GM19438 (cell line): ENCODE results near the gene ANO2.

ENCODE experiments used
- ATAC-seq: cut with Tn5 transposase; IDR thresholded peaks from one replicate; pipeline ENCODE4 v1.9.1; 2021; ENCODE audit warnings: low read depth; ENCODE audit not compliant: unreplicated experiment

The ANO2 gene

DNA sequence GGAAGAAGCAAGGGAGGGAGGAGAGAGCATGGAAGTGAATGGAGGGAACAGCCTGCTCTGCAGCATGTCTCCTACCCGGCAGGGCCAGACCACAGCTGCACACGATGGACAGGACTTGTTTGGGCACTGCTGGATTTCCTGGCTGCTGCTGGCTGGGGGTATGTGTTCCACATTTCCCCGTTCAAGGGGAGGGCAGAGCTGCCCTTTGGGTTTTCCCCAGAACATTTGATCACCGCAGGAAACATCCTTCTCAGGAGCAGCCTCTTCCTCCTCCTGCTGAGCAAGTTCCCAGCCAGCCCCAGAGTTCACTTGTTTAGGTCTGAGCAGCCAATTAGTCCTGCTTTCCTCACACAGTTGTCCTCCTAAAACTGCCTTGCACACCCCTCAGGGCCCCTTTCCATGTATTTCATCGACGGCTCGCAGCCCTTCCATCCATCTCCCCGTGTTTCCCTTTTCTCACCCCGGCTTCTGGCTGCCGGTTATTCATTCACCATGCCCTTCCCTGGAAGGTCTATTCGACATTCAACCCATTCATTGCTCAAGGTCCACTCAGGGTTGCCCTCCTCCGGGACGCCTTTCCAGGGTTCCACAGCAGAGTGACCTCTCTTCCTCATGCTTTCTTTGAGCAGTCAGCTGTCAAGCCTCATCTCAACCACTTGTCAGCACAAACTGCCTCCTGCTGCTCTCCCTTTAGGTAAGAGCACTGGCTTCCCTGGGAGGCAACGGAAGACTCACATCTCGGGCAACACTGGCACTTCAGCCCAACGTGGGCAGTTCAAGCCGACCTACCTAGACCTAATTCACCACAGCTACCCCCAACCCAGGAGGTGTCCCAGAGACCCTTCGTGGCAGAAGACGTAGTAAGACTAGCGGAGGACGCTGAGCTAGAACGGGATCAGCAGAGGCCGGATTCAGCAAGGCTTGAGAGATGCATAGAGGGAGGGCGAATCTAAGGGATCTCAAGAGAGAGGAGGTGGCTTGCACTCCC lies 20.1 kb upstream of the ANO2 start:
- no peak for ATAC-seq

- no peak for ATAC-seq
Measured at GRCh38 chr12:5963515-5963914, 18.5 kb upstream of the ANO2 start.

- ATAC-seq: no peak
Measured at GRCh38 chr12:5960783-5961182, 15.7 kb upstream of the ANO2 start.

- ATAC-seq: no peak
Measured at GRCh38 chr12:5956987-5957386, 11.9 kb upstream of the ANO2 start.

DNA sequence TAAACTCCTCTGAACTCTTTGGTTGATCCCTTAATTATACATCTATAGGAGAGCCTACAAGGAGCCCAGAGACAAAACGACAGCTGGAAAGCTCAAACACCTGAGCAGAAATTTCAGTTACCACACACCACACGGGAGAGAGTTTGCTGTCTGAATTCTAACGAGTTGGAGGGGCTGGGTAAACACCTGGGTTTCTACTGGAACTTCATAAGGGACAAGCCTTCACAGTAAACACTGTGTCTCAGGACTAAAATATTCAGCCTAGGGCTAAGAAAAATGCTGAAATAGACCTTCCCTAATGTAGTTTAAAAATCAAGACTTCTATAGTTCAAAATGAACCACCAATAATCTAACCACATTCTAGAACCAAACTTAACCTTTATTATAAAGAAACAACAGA lies 9.6 kb upstream of the ANO2 start:
- no peak for ATAC-seq

DNA sequence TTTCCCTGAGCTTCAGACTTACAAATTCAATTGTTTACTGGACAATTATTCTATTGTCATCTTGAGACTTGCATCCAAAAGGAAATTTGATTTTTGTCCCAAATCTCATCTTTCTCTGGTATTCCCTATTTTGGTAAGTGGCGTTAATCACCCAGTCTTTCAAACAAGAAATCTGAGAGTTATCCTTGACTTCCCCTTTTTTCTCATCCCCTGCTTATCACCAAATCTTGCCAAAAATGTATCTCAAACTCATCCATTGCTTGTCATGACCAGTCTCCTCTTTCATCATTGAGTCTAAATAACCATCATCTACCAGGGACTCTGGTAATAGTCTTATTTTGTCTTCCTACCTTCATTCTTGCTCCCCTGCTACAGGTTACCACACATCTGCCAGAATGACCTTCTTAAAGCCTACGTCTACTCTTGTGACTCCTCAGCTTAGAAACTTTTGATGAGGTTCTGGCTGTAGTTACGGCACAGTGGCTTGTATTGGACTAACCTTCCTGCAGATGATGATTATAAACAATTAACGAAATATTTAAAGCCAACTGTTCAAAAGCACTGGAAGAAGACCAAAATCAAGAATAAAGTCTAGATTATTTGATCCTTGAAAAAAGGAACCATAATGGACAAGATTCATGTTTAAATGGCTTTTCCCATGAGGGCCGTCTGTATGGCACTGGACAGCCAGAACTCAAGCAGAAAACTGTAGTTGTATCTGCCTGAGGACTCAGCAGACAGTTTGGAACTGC lies 9.0 kb upstream of the ANO2 start:
- ATAC-seq: no peak

GRCh38 chr12:5952031-5952430 lies 7.0 kb upstream of the ANO2 start:
- no peak for ATAC-seq

GRCh38 chr12:5948696-5949095 lies 3.6 kb upstream of the ANO2 start:
- ATAC-seq: no peak

- no peak for ATAC-seq
Measured at GRCh38 chr12:5947006-5947405, 1.9 kb upstream of the ANO2 start.

GRCh38 chr12:5946388-5946787 lies 1.3 kb upstream of the ANO2 start:
- no peak for ATAC-seq

DNA sequence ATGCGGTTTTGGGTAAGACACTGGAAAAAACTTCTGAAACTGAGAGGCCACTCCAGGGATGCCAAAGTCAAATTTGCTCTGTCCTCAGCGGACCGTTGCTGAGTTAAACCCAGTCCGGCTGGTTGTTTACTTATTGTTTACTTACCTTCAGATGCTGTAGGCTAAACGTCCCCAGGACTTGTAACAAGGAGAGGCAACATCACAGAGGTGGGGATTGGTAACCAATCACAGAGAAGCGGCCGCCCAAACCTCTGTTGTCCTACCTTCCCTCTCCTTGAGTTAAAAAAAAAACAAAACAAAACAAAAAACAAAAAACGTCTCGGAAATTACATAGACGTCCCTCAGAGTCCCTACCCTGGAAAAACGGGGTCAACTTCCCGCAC lies 380 bp downstream of the ANO2 start:
- ATAC-seq: no peak

- ATAC-seq: no peak
Measured at GRCh38 chr12:5944053-5944452, 1.0 kb downstream of the ANO2 start.

- ATAC-seq: no peak
Measured at GRCh38 chr12:5941907-5942306, 3.2 kb downstream of the ANO2 start.

DNA sequence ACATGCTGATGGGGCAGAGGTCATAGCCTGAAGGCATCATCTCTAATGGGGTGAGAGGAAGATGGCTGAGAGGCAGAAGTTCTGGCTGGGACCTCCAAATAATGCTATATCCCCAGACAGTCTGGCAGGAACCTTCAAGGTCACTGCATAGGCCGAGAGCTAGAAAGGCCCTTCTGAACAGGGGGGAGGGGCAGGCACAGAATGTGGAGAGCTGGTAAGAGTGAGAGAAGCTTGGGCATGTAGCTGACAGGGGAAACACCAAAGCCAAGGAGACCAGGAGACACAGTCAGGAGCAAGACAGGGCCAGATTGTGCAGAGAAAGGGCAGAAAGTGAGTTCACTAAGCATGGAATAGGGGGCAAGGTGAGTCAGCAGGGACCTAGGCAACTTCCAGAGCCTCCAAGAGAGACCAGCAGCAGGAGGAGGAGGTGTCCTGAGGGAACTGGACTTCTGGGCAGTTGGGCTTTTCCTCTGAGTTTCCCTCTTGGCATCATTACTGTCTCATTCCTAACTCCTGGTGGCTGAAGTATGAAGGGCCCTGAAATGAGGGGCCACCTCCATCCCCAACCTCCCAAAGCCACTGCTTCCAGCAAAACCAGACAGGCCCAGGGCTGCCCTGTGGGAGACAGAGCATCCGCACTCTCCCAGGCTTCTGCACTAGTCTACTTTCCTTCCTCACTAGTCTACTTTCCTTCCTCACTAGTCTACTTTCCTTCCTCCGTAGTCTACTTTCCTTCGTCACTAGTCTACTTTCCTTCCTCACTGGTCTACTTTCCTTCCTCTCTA lies 17.1 kb downstream of the ANO2 start:
- ATAC-seq: no peak

- ATAC-seq: no peak
Measured at GRCh38 chr12:5925646-5926045, 19.4 kb downstream of the ANO2 start.

- no peak for ATAC-seq
Measured at GRCh38 chr12:5924342-5924741, 20.7 kb downstream of the ANO2 start.

- no peak for ATAC-seq
Measured at GRCh38 chr12:5923751-5924150, 21.3 kb downstream of the ANO2 start.

DNA sequence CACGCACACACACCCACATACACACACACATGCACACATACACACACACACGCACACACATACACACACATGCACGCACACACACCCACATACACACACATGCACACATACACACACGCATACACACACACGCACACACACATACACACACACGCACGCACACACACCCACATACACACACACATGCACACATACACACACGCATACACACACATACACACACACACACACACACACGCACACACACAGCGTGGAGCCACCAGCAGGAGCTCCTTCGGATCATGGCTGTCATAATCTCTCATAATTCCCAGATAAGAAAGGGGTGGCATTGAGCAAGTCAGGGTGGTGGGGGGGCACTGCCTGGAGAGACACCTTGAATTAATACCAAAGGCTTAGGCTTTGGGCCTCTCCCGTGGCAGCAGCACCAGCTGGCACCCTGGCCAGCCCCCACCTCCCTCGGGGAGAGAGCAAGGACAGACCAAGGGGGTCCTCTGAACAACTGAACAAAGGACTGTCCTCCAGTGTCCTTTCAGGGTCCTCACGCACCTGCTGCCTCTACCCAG lies 21.9 kb downstream of the ANO2 start:
- ATAC-seq: no peak

DNA sequence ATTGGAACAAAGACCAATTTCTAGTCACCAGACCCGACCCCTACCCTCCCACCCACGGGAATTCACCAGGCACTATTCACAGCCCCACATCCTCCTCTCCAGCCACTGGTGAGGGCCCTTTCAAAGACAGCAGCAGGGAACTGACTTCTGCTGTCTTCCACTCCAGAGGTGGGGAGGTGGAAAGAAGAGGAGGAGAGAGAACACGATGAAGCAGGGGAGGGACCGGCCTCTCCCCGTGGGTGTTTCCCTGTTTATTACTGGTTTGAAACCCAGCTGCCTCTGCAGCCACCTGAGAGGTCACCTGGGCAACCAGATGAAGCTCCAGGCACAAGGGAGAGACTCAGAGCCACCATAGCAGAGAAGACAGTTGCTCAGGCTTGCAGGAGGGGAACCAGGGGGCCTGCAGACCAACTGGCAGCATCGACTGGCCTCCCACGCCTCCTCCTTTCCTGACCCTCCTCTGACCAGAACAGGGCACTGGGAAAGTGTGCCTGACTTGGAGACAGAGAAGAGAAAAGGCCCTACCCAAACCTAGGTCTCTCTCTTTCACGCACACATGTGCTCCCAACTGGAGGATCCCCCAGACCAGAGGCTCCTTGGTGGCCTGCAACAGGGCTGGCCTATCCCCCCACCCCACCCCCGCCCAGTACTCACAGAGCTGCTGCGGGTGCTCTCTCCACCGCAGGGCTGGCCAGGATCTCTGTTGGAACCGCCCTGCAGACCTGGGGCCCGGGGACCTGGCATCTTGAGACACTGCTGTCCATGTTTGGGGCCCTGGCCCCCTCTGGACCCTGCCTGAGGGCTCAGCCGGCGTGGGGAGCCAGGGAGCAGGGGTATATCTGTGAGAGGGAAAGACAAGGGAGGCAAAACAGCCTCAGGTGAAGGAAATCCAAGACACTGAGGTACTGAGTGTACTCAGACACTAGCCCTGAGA lies 22.8 kb downstream of the ANO2 start:
- ATAC-seq: no peak
